Cerebellar nuclear complex (tissue), 1 donor: ENCODE measurements around the gene ACVR1.
"Not testable (repeated sequence)": the region's sequence is repeated elsewhere in the genome, so short reads cannot be mapped to it uniquely, and the experiment has no call there.

ENCODE experiments used
- DNase-seq, 2 experiments: peaks; one replicate each; lab custom pipeline; 2025; lab: John Stamatoyannopoulos, UW

Gene ACVR1

GRCh38 chr2:157704148-157704547 lies 172.0 kb downstream of the ACVR1 start:
- DNase-seq = not testable (repeated sequence)

GRCh38 chr2:157699806-157700205 lies 176.3 kb downstream of the ACVR1 start:
- no peak for DNase-seq

GRCh38 chr2:157699009-157699408 lies 177.1 kb downstream of the ACVR1 start:
- no peak for DNase-seq

GRCh38 chr2:157698430-157698829 lies 177.7 kb downstream of the ACVR1 start:
- DNase-seq = no peak

GRCh38 chr2:157696036-157696435 lies 180.1 kb downstream of the ACVR1 start:
- no peak for DNase-seq

GRCh38 chr2:157692768-157693167 lies 183.4 kb downstream of the ACVR1 start:
- no peak for DNase-seq

GRCh38 chr2:157691695-157692094 lies 184.4 kb downstream of the ACVR1 start:
- DNase-seq = no peak

- no peak for DNase-seq
Observed at GRCh38 chr2:157691131-157691530, 185.0 kb downstream of the ACVR1 start.
